GM12878 (cell line): ENCODE data around the gene IL17B. TPM values are rescaled to one million over a fixed set of nuclear protein-coding genes. Genes with fewer than 3 reads are reported as not detected.

Source experiments
- ATAC-seq: fragments of 200-7000 bp; cut with Tn5 transposase; 3 replicates; pipeline ENCODE4 v1.9.1; 2020; ENCODE audit warnings: mild to moderate bottlenecking, moderate library complexity
- BruUV-seq: library from RNA; stranded (reverse); fragments of 400-500 nt; replicated peaks from 2 replicates; lab custom pipeline; 2021; lab: Mats Ljungman, UMichigan
- CTCF ChIA-PET: fragments of 300-600 bp; sonication (Branson Sonifier 250); formaldehyde crosslinking; extraction: SDS; loops from one replicate; lab custom pipeline; 2021; ENCODE audit warnings: inconsistent platforms; lab: Yijun Ruan, JAX
- POLR2A ChIA-PET: fragments of 350-600 bp; formaldehyde crosslinking; extraction: SDS; loops from one replicate; lab custom pipeline; 2021; ENCODE audit warnings: inconsistent platforms; lab: Charles Lee
- RAD21 ChIA-PET: fragments of 300-600 bp; sonication (Branson Sonifier 250); formaldehyde crosslinking; loops from one replicate; lab custom pipeline; 2023; ENCODE audit warnings: antibody characterized with exemption; ENCODE audit not compliant: unreplicated experiment; lab: Charles Lee
- SMC1A ChIA-PET: fragments of 300-600 bp; sonication (Branson Sonifier 250); formaldehyde crosslinking; loops from one replicate; lab custom pipeline; 2023; ENCODE audit not compliant: unreplicated experiment, uncharacterized antibody; lab: Charles Lee
- DNase-seq: peaks from one replicate; pipeline ENCODE4 v3.0.0-alpha.2; 2011; ENCODE audit warnings: low read depth, low spot score
- FAIRE-seq: peaks from 3 replicates; lab custom pipeline; 2011; peaks lifted over from hg19 to GRCh38; lab: Jason Lieb, UNC
- H2AFZ ChIP-seq: 2 replicates; pipeline ENCODE4 v1.6.0; 2011; ENCODE audit warnings: low read depth, low read length, control low read depth; ENCODE audit not compliant: control insufficient read depth
- H3K27ac ChIP-seq: 2 replicates; pipeline ENCODE4 v1.5.1; 2011; ENCODE audit warnings: control low read depth; ENCODE audit not compliant: control insufficient read depth, insufficient read depth
- H3K27me3 ChIP-seq, 2 experiments: replicated peaks in 1 of 2; 2 replicates each; pipeline versions ENCODE4 v1.6.0 to v1.6.1; 2011; ENCODE audit warnings: low read length in 1 of 2; ENCODE audit not compliant: control insufficient read depth in 2 of 2, insufficient read depth in 2 of 2
- H3K36me3 ChIP-seq, 2 experiments: 2 replicates each; pipeline ENCODE4 v1.5.1; 2011; ENCODE audit warnings: low read length in 1 of 2; ENCODE audit not compliant: control insufficient read depth in 2 of 2, insufficient read depth in 2 of 2
- H3K4me1 ChIP-seq: 2 replicates; pipeline ENCODE4 v1.6.1; 2011; ENCODE audit warnings: mild to moderate bottlenecking, low read length, moderate library complexity, mixed read lengths; ENCODE audit not compliant: control insufficient read depth, insufficient read depth
- H3K4me2 ChIP-seq: 2 replicates; pipeline ENCODE4 v1.6.0; 2011; ENCODE audit warnings: control low read depth; ENCODE audit not compliant: control insufficient read depth, insufficient read depth
- H3K4me3 ChIP-seq: fragments of 200-600 bp; sonication (generic); 2 replicates; pipeline ENCODE4 v1.5.1; 2016
- H3K79me2 ChIP-seq: 2 replicates; pipeline ENCODE4 v1.6.0; 2011; ENCODE audit warnings: low read length; ENCODE audit not compliant: control insufficient read depth, insufficient read depth
- H3K9ac ChIP-seq: 2 replicates; pipeline ENCODE4 v1.8.0; 2011; ENCODE audit warnings: low read length, control low read depth, mixed read lengths; ENCODE audit not compliant: control insufficient read depth, insufficient read depth
- H3K9me3 ChIP-seq: replicated peaks from 3 replicates; pipeline ENCODE4 v1.5.1; 2011; ENCODE audit warnings: mild to moderate bottlenecking, low read length; ENCODE audit not compliant: control insufficient read depth, insufficient read depth
- H4K20me1 ChIP-seq: 2 replicates; pipeline ENCODE4 v1.6.0; 2011; ENCODE audit not compliant: control insufficient read depth, insufficient read depth
- E2F8 ChIP-seq: fragments of 450-650 bp; IDR thresholded peaks from 2 replicates; pipeline ENCODE4 v1.6.1; 2018; ENCODE audit warnings: mild to moderate bottlenecking, low read depth, moderate library complexity; ENCODE audit not compliant: partially characterized antibody
- EP300 ChIP-seq, 2 experiments: fragments of 150-350 bp in 1 of 2; IDR thresholded peaks; 2 replicates each; pipeline ENCODE4 v1.6.1; 2011 to 2012; ENCODE audit warnings: low read depth in 2 of 2, low read length in 2 of 2, borderline replicate concordance in 1 of 2, improper control_type of control experiment in 1 of 2, inconsistent platforms in 1 of 2; ENCODE audit not compliant: control insufficient read depth in 1 of 2
- HDAC6 ChIP-seq: fragments of 200-600 bp; sonication (generic); IDR thresholded peaks from one replicate; pipeline ENCODE4 v1.8.0; 2017; ENCODE audit warnings: antibody characterized with exemption; ENCODE audit not compliant: unreplicated experiment
- RAD21 ChIP-seq: IDR thresholded peaks from 2 replicates; pipeline ENCODE4 v1.6.1; 2011; ENCODE audit warnings: mild to moderate bottlenecking, low read depth, low read length, moderate library complexity; ENCODE audit not compliant: insufficient read depth
- ZNF622 ChIP-seq: fragments of 450-650 bp; IDR thresholded peaks from 2 replicates; pipeline ENCODE4 v1.6.1; 2017; ENCODE audit warnings: mild to moderate bottlenecking, inconsistent platforms
- ZSCAN29 ChIP-seq: fragments of 450-650 bp; IDR thresholded peaks from 2 replicates; pipeline ENCODE4 v1.6.1; 2017; ENCODE audit warnings: mild to moderate bottlenecking, moderate library complexity
- WGBS: methylation state at CpG from one replicate; pipeline ENCODE4 v1.1.6; 2016; ENCODE audit warnings: low lambda C conversion rate; ENCODE audit not compliant: insufficient replicate concordance, insufficient coverage; ENCODE audit errors: missing lambda C conversion rate; 5-methylcytosine and 5-hydroxymethylcytosine counted together
- in situ Hi-C: fragments of 300-500 bp; cut with MboI; formaldehyde crosslinking; loops from 9 replicates; pipeline ENCODE4 v1.14.3; 2018; ENCODE audit warnings: mixed read lengths
- intact Hi-C: fragments of 100-400 bp; cut with micrococcal nuclease; formaldehyde crosslinking; loops from one replicate; pipeline ENCODE4 v1.14.2; 2022; ENCODE audit not compliant: unreplicated experiment
- polyA plus RNA-seq, 11 experiments: library from polyadenylated mRNA; depleted of rRNA in 4 of 11; unstranded in 6 of 11; stranded (reverse) in 5 of 11; fragments of >200 nt; fragmentation: Nextera tagmentation in 4 of 11; fragmentation: Illumina TruSeq in 1 of 11; extraction: Ambion mirVana in 4 of 11; extraction: Trizol in 1 of 11; gene quantifications; 1 replicate in 1 of 11; 2 replicates in 10 of 11; pipeline versions ENCODE4 v1.2.1 to v1.2.3, GENCODE V29; 2011 to 2016; ENCODE audit warnings: inconsistent platforms in 2 of 11, missing spikeins in 2 of 11, low read depth in 1 of 11
- total RNA-seq, 4 experiments: library from RNA; depleted of rRNA in 3 of 4; stranded (reverse); fragments of >200 nt in 3 of 4; fragmentation: Illumina TruSeq in 1 of 4; extraction: Trizol in 1 of 4; gene quantifications; 2 replicates each; pipeline versions ENCODE4 v1.2.1 to v1.2.3, GENCODE V29; 2013 to 2021

The IL17B gene
- total and polyA plus RNA-seq, 10 of the 15 experiments (the other 5 are each of a cell fraction or from before 2014, with no cell fraction given), result not detected

GRCh38 chr5:149383399-149383798 is 4.3 kb upstream of the IL17B start:
- intact Hi-C loops, result loop anchor here (5.0 kb wide), 1 partner anchor 234 kb away; no protein-coding TSS in a partner anchor
- no peak for TF ChIP-seq ZSCAN29
- TF ChIP-seq E2F8, result no peak
- no peak for TF ChIP-seq HDAC6
- TF ChIP-seq EP300 (IDR thresholded peaks at IDR 0.05; ENCODE audit: borderline replicate concordance in 1 of 2, control insufficient read depth in 1 of 2, low read depth in 2 of 2, low read length in 2 of 2), result no peak
- TF ChIP-seq RAD21, result no peak
- no peak for TF ChIP-seq ZNF622
- TF ChIP-seq, all 136 proteins: peak for 0
- H4K20me1 ChIP-seq, result no peaks in the 10 kb centered on the region
- no peak overlapping the region for H2AFZ ChIP-seq
- POLR2A ChIA-PET, result interaction anchor here (1.0 kb wide), 1 partner anchor 38 kb away, joined by 3 read pairs; no protein-coding TSS in a partner anchor
- H3K9me3 ChIP-seq, result no peaks in the 10 kb centered on the region
- RAD21 ChIA-PET, result interaction anchor here (1.1 to 4.9 kb wide), 2 partner anchors 49 to 51 kb away, joined by 4 to 22 read pairs; no protein-coding TSS in a partner anchor
- H3K36me3 ChIP-seq, result no peaks in the 10 kb centered on the region
- H3K79me2 ChIP-seq, result no peaks in the 10 kb centered on the region
- CTCF ChIA-PET, result interaction anchor here (0.6 to 12.8 kb wide), 10 partner anchors 10 to 647 kb away, joined by 3 to 137 read pairs (median 26); no protein-coding TSS in a partner anchor
- no peak overlapping the region for H3K4me3 ChIP-seq
- H3K4me2 ChIP-seq, result no peak overlapping the region
- ATAC-seq (no peak), DNase-seq (no peak), FAIRE-seq (no peak)
- SMC1A ChIA-PET, result interaction anchor here (1.3 to 6.5 kb wide), 2 partner anchors 49 to 59 kb away, joined by 3 to 52 read pairs; no protein-coding TSS in a partner anchor
- in situ Hi-C loops, result no loop called here
- no peaks in the 10 kb centered on the region for H3K4me1 ChIP-seq
- 15% methylated on average over 9 of the region's 9 CpGs for whole genome bisulfite sequencing
- no TSS peak for BruUV-seq
- no peak overlapping the region for H3K9ac ChIP-seq
- H3K27me3 ChIP-seq, result peaks cover 0 to under 1% of the 10 kb centered on the region in 2 experiments; a peak in 2 of 4 replicates
- no peak overlapping the region for H3K27ac ChIP-seq
